22Rv1 (cell line): ENCODE data around the gene TACC2.

ENCODE experiments used
- H3K27ac ChIP-seq: fragments of 450-650 bp; 2 replicates; pipeline ENCODE4 v1.5.1; 2017
- CTCF ChIP-seq: fragments of 450-650 bp; IDR thresholded peaks from 2 replicates; pipeline ENCODE4 v1.5.1; 2017; ENCODE audit warnings: mild to moderate bottlenecking
- ZFX ChIP-seq: fragments of 450-650 bp; IDR thresholded peaks from 2 replicates; pipeline ENCODE4 v1.6.1; 2017; ENCODE audit warnings: antibody characterized with exemption, borderline replicate concordance

The TACC2 gene

GRCh38 chr10:122249991-122250750 is 261.2 kb downstream of the TACC2 start:
- TF ChIP-seq CTCF: no peak
- no peak for TF ChIP-seq ZFX
- no peak overlapping the region for H3K27ac ChIP-seq

- H3K27ac ChIP-seq: no peak overlapping the region
- no peak for TF ChIP-seq CTCF
- no peak for TF ChIP-seq ZFX
These were observed 262.7 kb downstream of the TACC2 start for GRCh38 chr10:122251459-122252255.

- no peak overlapping the region for H3K27ac ChIP-seq
- TF ChIP-seq ZFX: no peak
- TF ChIP-seq CTCF: no peak
These were observed 263.8 kb downstream of the TACC2 start for GRCh38 chr10:122252805-122253204.

GRCh38 chr10:122253605-122254004 is 264.6 kb downstream of the TACC2 start:
- H3K27ac ChIP-seq: no peak overlapping the region
- TF ChIP-seq ZFX (no peak), CTCF (no peak)

- H3K27ac ChIP-seq: no peak overlapping the region
- TF ChIP-seq ZFX: no peak
- no peak for TF ChIP-seq CTCF
These were observed 265.9 kb downstream of the TACC2 start for GRCh38 chr10:122254831-122255230.

GRCh38 chr10:122255509-122256301 is 266.7 kb downstream of the TACC2 start:
- no peak for TF ChIP-seq CTCF
- no peak for TF ChIP-seq ZFX
- H3K27ac ChIP-seq: no peak overlapping the region
